Kidney epithelial cell (primary cell): ENCODE data around the gene ENTREP3. TPM values are rescaled to one million over a fixed set of nuclear protein-coding genes. Genes with fewer than 3 reads are reported as not detected.

Experiments
- DNase-seq: peaks from one replicate; pipeline ENCODE4 v3.0.0-alpha.2; 2010; ENCODE audit warnings: low read depth
- H3K27me3 ChIP-seq: 2 replicates; pipeline ENCODE4 v1.6.0; 2011; ENCODE audit warnings: low read length; ENCODE audit not compliant: control insufficient read depth, insufficient read depth
- H3K36me3 ChIP-seq: 2 replicates; pipeline ENCODE4 v1.5.1; 2011; ENCODE audit warnings: low read length; ENCODE audit not compliant: control insufficient read depth, insufficient read depth
- H3K4me3 ChIP-seq: 2 replicates; pipeline ENCODE4 v1.5.1; 2011; ENCODE audit warnings: low read depth, mild to moderate bottlenecking, control low read depth, low read length
- CTCF ChIP-seq: IDR thresholded peaks from 2 replicates; pipeline ENCODE4 v1.5.1; 2011; ENCODE audit warnings: mild to moderate bottlenecking, moderate library complexity, low read length, control low read depth, inconsistent platforms; ENCODE audit not compliant: insufficient read depth, poor library complexity, severe bottlenecking
- total RNA-seq: library from RNA; depleted of rRNA; stranded (reverse); fragments of >200 nt; gene quantifications from 2 replicates; pipeline ENCODE4 v1.2.3, GENCODE V29; 2015

ENTREP3 gene
- total RNA-seq, 1 donor from 2014 or later, result 13.2 TPM

- no peak overlapping the region for H3K4me3 ChIP-seq
- DNase-seq, result no peak
- H3K36me3 ChIP-seq, result peaks cover 7% of the 10 kb centered on the region
- no peaks in the 10 kb centered on the region for H3K27me3 ChIP-seq
- no peak for TF ChIP-seq CTCF
Observed at GRCh38 chr1:155197901-155198546, 57.3 kb downstream of the ENTREP3 start.

Other genes starting within 250 kb of the ENTREP3 start
- 0.27 TPM in 1 of 2 replicates, not detected in the other for gene DCST2, start 221.7 kb downstream of the ENTREP3 start, total RNA-seq
- gene DCST1, start 221.7 kb downstream of the ENTREP3 start, total RNA-seq, result not detected in 2 replicates
- gene ADAM15, start 204.2 kb downstream of the ENTREP3 start, total RNA-seq, result 186 and 209 TPM in 2 replicates
- 16.8 and 19.9 TPM in 2 replicates for gene EFNA4, start 191.7 kb downstream of the ENTREP3 start, total RNA-seq
- gene EFNA3, start 176.6 kb downstream of the ENTREP3 start, total RNA-seq, result 1.6 and 1.7 TPM in 2 replicates
- gene EFNA1, start 127.6 kb downstream of the ENTREP3 start, total RNA-seq, result 126 and 166 TPM in 2 replicates
- 26.6 and 28.7 TPM in 2 replicates for gene SLC50A1, start 119.6 kb downstream of the ENTREP3 start, total RNA-seq
- gene DPM3, start 115.0 kb downstream of the ENTREP3 start, total RNA-seq, result 36.4 and 74.9 TPM in 2 replicates
- 207 and 241 TPM in 2 replicates for gene KRTCAP2, start 82.2 kb downstream of the ENTREP3 start, total RNA-seq
- gene TRIM46, start 81.6 kb downstream of the ENTREP3 start, total RNA-seq, result 7.1 and 9.1 TPM in 2 replicates
- gene THBS3, start 47.6 kb downstream of the ENTREP3 start, total RNA-seq, result 51.5 and 58.1 TPM in 2 replicates
- 79.3 and 84.3 TPM in 2 replicates for gene MTX1, start 46.8 kb downstream of the ENTREP3 start, total RNA-seq
- gene SCAMP3, start 6.9 kb upstream of the ENTREP3 start, total RNA-seq, result 93.8 and 108 TPM in 2 replicates
- gene CLK2, start 18.0 kb upstream of the ENTREP3 start, total RNA-seq, result 21.7 and 24.2 TPM in 2 replicates
- gene HCN3, start 22.0 kb upstream of the ENTREP3 start, total RNA-seq, result 2.8 and 3.8 TPM in 2 replicates
- gene PKLR, start 46.0 kb upstream of the ENTREP3 start, total RNA-seq, result not detected in 2 replicates
- 248 and 271 TPM in 2 replicates for gene FDPS, start 53.4 kb upstream of the ENTREP3 start, total RNA-seq
- 38.1 and 38.3 TPM in 2 replicates for gene RUSC1, start 65.4 kb upstream of the ENTREP3 start, total RNA-seq